EL (cell line): Measurements from ENCODE around the gene TMUB2.

ENCODE experiments used
- DNase-seq: peaks from one replicate; pipeline ENCODE4 v3.0.0-alpha.2; 2016

The TMUB2 gene

DNA sequence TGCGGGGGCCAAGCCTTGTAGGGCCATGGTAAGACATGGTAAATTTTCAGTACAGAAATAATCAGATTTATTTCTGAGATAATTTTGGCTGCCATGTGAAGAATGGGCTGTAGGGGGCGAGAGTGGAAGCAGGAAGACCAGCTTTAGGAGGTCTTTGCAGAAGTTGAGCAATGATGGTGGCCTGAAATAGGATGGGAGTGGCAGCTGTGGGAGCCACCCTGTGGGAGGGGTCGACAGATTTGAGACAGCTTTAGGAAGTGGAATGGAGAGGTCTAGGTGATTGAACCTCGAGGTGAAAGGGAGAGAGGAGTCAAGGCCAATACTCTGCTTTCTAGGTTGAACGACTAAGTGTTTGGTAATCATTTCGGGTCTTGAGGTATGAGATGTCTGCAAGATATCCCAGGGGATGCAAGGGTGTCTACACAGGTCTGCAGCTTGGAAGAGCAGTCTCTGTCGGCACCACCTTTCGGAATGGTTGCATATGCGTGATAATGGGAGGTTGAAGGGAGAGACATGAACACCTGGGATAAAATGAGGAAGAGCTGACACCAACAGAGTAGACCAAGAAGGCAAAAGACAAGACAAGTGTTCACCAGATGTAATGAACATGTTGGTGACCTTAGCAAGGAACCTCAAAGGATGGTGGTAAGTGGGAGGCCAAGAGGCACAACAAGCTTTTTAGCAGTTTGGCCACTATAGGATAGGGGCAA, 17.1 kb downstream of the TMUB2 start:
- DNase-seq: peak; percentile 54

GRCh38 chr17:44204441-44204882, 17.7 kb downstream of the TMUB2 start:
- DNase-seq: peak; percentile 79

GRCh38 chr17:44205962-44206824, 19.4 kb downstream of the TMUB2 start:
- no peak for DNase-seq

DNA sequence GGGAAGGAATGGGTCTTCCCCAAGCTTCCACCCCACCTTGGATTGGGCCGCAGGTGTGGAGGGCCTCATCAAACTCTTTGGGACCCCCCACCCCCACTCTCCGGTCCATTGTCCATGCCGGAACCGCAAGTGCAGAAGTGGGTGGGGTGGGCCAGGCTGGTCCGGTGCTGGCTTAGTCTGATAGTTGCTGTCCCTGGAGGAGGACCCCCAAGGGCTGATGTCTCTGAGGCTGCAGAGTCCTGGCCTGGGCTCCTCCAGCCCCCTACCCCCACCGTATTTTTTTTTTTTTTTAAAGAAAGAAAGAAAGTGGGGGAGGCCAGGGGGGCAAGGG, 20.0 kb downstream of the TMUB2 start:
- DNase-seq: no peak

GRCh38 chr17:44207319-44207718, 20.5 kb downstream of the TMUB2 start:
- no peak for DNase-seq

DNA sequence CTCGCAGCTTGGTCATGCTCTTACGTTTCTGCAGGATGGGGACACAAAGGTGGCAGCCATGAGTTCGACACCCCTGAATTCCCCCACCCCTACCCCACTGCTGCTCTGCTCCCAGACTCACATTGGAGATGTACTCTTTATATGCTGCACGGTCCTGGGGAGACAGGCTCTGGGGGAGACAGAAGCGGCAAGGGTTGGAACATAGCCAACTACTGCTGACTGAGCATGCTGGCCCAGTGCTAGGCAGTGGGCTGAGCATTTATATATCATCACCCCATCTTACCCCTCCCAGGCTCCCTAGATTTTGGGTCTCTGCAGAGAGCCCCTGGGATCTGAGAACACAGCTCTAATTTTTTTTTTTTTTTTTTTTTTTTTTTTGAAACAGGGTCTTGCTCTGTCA, 21.0 kb downstream of the TMUB2 start:
- DNase-seq: no peak

DNA sequence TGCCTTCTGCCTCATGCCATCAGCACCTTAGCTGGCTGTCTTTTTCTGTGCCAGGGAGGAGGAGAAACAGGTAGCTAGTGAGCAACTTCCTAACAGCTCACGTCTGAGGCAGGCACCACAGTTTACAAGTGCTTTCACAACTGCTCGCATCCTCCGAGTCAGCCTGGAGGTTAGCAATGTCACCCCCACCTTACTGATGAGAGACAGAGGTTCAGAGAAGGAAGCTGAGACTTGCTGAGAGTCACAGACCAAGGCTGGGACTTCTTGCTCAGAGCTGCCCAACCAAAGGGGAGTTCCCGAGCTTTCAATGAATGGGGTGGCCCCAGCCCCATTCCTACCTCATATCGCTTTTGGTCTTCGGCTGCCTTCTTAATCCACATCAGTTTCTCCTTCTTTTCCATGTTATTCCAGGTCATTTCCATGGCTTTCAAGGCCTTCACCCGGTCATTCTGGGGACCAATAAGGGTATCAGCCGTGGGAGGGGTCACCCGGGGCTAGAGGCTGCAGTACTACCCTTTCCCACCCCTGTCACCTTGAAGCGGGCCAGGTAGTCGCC, 23.1 kb downstream of the TMUB2 start:
- DNase-seq: no peak

GRCh38 chr17:44210342-44211192, 23.8 kb downstream of the TMUB2 start:
- DNase-seq: peak; percentile 85

DNA sequence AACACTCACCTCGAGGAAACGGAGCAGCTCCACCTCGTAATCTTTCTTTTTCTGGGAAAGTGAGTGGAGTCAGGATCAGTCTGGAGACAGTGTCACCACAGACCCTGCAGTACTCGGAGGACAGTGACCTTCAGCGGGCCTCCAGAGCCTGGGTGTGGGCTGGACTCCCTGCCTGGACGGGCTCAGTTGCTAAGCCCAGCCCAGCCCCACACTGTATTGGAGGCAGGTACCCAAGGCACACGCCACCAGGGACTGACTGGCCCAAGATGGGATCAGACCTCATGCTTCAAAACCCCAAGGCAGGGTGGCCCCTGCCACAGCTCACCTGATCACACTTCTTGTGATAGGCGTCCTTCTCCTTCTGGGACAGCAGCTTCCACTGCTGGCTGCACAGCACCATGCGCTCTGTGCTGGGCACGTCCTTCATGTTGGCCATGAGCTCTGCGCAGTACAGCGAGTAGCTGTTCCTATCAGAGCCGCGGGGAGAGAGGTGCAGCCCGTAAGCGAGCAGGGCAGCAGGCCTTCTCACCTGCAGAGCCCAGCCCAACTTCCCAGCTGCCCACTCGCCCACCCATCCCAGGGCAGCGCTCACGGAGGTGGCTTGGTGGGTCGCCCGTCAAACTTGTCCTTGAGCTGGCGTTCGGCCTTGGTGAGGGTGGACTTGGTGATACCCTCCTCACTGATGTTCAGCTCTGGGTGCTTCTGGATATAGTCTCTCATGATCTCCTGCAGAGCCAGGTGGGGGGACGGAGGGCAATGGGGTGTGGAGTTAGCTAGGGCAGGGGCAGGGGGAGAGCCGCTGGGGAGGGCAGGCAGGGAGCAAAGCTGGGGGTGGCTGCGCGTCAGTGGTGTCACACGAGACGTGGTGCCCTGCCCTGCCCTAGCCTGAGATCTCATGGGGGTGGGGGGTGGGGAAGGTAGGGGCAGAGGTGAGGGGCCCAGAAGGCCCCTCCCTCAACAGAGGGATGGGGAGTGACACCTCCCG, 24.8 kb downstream of the TMUB2 start:
- DNase-seq: no peak

DNA sequence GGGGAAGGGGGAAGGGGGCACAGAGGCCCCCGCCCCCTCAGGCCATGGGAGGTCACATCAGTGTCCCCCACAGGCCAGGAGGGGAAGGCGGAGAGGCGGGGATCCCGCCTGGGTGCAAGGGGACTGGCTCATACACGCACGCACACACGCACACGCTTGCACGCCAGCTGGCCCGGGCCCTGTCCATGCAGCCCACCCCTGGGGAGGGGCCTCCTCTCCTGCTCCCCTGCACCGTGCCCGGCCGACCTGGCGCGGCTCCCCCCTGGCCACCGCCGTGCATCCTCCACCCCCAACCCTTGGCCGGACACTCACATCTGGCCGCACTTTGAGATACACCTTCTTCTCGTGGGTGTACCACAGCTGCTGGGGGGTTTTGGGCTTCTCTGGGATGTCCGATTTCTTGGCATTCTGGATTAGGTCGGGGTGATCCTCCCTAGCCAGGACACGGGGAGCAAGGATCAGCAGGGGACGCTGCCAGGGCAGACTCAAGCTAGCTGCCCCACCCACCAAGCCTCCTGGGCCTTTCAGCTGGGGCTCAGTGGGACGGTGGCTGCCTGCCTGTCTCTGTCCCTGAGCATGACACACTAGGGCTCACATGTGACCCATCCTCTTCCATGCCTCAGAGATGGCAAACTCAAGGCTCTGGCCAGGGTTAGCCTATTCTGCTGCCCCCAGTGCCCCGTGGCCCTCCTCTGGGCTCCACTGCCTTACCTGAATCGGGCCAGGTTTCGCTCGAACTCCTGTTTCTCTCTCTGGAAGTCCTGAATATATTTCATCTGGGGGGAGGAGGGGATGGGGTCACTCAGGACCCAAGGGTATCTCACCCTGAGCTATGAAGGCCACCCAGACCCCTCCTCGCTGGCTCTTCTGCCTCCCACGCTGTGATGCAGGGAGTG, 26.0 kb downstream of the TMUB2 start:
- DNase-seq: no peak

- DNase-seq: no peak
Measured at GRCh38 chr17:44213403-44214229, 26.8 kb downstream of the TMUB2 start.

DNA sequence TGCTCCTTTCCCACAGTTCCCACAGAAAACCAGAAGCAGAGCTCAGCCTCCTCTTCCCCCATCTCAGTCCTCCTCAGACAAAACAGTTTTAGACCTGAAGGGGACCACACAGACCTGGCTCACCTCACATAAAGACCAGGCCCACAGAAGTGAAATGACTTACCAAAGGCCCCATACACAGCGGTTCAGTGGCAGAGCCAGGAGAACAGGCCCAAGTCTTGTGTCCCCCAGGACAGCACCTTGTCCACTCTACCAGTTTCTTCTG, 27.4 kb downstream of the TMUB2 start:
- no peak for DNase-seq

DNA sequence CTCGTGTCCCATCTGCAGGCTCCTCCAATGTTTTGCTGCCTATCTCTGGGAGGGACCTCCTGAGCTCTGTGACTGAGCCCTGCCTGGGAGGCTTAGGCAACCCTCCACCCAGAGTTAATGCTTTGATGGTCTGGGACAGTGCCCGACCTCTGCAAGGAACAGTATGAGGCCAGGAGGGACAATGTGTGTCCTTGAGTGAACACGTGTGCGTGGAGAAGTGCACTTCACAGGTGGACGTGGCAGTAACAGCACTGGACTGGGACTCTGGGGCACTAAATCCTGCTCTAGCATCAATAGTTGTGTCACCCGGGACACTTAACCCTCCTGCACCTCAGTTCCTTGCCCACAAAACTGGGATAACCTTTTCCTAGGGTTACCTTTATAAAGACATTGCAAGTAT, 28.1 kb downstream of the TMUB2 start:
- no peak for DNase-seq

GRCh38 chr17:44216173-44216572, 29.4 kb downstream of the TMUB2 start:
- DNase-seq: no peak

DNA sequence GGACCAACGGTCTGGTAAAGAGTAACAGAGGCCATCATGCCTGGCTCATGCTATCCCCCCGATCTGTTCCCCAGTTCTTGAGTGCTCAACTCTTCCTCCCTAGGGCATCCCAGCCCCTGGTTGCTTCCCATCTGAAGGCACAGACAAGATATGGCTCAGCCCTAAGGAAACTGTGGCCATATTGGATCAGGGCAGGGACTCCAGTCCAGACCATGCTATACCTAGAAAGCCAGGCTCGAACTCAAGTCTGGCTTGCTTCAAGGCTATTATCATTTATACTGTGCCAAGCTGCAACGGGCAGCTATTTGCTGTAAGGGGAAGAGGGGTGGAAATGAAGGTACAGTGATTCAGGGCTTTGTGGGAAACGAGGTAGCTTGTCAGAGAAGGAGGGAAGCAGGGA, 29.9 kb downstream of the TMUB2 start:
- DNase-seq: no peak

DNA sequence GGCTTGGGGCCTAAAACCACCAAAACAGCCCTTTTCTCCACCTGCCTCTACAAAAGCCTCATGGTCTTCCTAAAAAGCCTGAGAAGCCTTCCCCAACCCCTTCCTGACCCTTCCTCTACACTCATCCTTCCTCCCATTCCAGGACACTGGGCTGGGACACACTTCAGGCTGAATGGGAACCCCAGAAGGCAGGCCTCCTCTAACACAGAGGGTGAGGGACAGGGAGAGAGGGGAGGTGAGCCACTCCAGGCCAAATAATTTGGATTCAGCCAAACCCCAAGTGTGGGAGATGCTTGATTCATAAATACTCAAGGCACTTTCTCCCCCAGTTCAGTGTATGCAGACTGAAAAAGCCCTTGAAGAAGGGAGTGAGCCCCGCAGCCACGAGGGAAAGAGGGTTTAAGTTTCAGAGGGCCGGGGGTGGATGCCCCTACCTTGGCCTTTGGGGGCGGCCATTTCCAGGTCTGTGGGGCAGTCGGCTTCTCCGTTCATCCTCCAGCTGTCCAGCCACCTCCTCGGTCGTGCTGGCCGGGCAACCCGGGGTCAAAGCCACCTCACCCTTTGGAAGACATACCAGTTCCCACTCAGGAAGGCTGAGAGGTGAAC, 31.1 kb downstream of the TMUB2 start:
- DNase-seq: no peak

- DNase-seq: peak; percentile 93
Measured at GRCh38 chr17:44218344-44219107, 31.8 kb downstream of the TMUB2 start.

DNA sequence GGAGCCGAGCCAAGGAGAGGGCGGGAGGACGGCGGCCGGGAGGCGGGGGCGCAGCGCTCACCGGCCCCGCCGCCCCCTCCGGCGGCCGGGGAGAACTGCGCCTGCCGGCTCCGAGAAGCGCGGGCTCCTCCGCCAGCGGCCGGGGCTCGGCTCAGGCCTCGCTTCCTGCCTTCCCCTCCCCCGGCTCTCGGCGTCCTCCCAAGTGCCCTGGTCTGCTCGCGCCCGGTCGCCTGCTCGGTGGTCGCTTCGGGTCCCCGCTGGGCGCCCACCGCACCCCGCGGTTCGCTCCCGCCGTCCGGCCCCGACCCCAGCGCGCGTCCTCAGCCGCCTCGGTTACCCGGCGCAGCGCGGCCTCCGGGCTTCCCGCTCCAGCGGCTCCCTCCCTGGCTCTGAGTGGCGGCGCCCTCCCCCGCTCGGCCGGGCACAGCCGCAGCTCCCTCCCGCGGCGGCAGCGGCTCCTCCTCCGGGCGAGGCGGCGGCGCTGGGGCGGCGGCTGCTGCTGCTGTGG, 32.4 kb downstream of the TMUB2 start:
- DNase-seq: peak; percentile 76
